SW 1271 (cell line): ENCODE results near the gene MOCS1.
A peak's percentile ranks its signal among the peaks of the same experiment; 100 is the strongest.

Experiments used
- DNase-seq, 2 experiments: peaks; one replicate each; lab custom pipeline; 2025; lab: John Stamatoyannopoulos, UW

MOCS1 gene

DNA sequence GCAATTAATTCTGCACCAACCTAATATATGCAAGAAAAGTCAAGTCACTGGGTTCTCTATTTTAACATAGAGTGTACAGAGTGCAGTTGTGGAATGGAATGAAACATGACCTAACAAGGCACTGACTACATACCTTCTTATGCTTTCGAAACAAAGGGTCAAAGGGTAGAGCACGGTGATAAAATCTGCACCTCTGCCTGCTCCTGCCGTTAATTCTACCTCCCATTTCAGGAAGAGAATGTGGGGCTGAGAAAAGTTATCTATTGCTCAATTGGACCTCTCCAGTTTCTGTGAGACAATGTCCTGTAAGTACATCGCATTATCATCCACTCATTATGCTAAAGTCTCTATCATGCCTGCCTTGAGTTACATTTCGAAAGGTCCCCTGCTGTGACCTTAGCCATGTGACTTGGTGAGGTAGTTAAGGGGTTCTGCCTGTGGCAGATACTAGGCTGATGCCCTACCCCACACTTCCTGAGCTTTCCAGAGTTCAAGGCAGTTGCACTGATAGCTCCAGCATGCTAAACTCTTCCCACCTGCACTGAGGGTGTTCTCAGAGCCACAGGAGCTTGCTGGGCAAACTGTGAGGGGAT lies 14.0 kb upstream of the MOCS1 start:
- DNase-seq: no peak

DNA sequence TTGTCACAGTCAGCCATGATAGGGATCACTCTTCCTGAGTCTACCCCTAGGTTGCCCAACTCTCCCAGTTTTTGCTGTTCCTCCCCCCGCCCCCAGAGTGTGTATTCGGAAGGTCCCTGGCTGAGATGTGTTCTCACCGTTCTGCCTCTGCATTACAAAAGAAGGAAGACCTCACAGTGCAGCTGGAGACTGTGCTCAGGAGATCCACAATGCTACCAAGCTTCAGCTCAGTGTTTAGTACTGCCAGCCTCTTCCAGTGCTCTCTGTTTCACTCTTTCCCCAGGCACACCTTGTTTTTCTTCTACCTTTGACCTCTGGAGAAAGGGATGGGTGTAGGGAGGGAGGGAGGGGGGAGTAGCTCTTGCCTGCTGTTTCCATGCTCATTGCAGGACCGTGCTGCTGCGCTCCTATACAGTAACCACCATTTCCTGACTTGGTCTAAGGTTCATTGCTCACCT lies 13.4 kb upstream of the MOCS1 start:
- no peak for DNase-seq

DNA sequence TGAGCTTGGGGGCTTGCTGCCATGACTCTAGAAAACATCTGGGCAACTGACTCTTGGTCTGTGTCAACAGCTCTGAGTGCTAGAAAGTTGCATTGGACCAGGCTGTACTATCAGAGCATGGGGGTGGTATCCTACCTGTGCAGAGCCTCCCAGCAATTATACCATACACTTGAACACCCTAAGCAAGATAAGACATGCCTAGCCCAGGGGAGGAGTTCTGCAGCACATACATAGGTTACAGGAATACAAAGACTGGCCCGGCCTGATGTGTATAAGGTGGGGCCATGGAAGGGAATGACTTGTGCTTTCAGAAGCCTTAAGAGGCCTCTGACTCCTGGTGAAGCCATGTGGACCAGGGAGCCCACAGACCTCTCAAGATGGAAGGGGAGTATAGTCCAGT lies 11.4 kb upstream of the MOCS1 start:
- no peak for DNase-seq

DNA sequence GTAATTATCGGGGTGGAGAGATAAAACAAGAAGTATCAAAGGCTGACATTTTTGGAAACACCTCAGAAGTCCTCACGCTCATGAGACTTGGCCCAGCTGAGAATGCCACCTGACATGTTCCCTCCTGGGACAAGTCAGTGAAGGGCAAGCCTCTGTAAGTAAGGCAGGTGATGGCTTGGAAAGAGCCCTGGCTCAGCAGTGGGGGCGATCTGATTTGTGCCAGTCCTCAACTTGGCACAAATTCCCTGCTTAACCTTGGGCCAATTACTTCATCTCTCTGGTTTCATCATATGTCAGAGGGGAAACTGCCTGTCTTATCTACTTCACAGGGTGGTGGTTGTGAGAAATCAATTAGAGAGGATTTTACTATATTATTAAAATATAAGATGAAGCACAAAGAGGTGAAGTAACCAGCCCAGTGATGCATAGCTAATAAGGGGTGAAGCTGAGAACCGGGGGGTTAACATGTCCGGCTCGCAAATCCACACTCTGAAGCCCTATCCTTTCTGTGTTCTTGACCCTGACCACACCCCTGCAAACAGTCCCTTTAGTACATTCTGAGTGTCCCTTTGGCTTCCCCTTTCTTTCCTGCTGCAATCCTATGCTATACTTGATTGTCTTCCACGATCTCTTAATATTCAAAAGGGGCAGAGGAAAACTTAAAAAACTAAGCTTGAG lies 8.8 kb upstream of the MOCS1 start:
- DNase-seq: no peak

DNA sequence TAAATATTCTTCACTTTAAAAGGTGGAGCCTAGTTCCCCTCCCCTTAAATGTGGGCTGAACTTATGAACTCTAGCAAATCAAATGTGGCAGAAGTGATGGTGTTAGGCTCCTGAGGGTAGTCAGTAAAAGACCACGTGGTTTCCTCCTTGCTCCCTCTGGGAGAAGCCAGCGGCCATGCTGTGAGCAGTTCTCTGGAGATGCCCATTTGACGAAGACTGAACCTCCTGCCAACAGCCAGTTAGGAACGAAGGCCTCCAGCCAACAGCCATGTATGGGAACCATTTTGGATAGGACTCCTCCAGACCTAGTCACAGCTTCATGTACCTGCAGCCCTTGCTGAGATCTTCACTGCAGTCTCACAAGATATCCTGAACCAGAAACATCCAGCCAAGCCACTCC lies 7.6 kb upstream of the MOCS1 start:
- no peak for DNase-seq

DNA sequence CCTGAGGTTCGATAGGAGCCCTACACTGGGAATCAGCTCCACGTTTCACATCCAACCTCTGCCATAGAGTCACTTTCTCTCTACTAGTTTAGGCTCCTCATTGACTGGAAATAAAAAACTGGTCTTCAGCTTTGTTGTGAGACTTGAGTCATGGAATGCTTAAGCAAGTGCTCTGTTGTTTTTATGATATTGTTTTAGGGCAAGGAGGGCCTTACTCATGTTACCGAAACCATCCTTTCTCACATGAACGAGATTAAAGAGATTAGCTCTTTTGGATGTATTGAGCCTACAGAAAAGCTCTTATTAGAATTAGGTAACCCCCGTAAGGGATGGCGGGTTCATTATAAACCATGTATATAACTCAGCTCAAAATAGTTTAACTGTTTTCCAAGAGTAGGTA lies 6.9 kb upstream of the MOCS1 start:
- no peak for DNase-seq

DNA sequence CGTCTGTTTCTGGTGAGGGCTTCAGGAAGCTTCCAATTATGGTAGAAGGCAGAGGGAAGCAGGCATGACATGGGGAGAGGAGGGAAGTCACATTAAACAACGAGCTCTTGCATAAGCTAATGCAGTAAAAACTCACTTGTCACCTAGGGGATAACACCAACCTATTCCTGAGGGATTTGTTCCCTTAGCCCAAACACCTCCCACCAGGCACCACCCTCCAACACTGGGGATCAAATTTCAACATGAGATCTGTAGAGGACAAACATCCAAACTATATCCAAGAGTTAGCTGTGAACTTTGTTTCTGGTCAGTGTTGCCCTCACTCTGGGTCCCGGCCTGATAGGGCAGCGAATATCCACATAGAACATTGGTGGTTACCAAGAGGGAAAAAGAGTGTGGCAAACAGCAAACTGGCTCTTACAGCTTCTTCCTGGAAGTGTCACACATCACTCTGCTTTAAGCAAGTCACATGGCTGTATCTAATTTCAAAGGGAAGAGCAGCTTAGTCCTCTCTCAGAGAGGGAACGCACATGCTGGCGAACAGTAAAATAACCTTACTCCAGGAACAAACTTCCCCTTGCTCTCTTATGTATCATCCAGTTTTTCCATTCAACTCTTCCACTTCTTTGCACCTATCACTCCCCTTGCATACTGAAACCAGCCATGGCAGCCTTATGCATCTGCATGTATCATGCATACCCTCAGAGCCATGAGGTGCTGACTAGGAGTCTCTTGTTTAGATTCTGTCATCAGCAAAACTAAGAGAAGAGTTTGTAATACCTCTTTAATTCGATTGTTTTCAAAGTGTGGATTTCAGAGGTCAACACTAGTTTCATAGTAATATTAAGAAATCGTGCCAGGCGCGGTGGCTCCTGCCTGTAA lies 4.8 kb upstream of the MOCS1 start:
- DNase-seq: no peak

DNA sequence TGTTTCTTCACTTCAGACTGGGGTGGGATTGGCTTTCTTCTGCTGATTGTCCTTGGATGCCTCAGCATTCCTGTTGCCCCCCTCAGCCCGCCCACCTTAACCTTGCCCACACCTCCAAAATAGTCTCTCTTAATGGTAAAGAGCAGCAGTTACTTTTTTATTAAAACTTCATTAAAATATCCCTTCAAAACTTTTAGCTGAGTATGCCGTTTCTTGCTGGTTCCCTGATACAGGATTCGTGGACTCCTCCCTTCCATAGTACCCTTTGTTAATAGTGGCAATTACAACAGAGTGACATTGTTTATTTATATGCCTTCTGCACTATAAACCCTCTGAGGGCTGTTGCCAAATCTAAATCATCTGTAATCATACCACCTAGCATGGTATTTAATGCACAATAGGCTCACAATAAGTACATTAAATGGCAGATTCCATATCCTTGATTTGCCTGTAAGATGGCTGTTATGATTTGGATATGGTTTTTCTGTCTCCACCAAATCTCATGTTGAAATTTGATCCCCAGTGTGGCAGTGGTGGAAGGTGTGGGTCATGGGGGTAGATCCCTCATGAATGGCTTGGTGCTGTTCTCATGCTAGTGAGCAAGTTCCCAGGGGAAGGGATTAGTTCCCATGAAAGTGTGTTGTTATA lies 3.5 kb upstream of the MOCS1 start:
- no peak for DNase-seq

DNA sequence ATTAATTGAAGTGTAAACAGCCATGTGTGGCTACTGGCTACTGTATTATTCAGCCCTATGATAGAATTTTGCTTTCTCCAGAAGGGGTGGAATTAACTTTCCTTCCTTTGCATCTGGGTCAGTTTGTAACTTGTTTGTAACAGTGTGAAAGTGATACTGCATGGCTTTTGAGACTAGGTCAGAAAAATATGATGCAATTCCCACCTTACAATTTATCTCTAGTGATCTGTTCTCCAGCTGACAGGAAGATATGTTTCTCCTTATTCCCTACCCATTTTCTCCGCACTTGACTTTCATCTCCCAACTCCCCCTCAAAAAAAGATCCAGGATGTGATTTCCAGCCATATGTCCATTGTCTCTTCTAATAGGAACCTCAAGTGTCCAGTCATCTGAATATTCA lies 2.6 kb upstream of the MOCS1 start:
- no peak for DNase-seq

DNA sequence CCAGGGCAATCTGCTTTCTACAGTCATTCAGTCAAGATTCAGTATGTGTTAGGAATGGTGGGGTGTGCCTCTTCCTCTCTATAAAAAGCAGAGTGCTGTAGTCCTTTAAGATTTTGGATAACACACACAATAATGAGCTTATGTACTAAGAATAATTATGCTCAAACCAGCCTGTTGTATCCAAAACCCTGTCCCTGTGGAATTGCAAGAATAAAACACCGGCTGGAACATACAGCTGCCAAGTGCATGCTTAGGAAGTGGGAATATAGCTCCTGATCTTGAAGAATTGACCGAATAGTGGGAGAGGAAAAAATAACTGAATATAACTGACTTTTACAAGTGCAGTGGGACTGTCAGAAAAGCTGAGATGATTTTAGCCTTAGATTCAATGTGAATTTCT lies 979 bp upstream of the MOCS1 start:
- DNase-seq: no peak

DNA sequence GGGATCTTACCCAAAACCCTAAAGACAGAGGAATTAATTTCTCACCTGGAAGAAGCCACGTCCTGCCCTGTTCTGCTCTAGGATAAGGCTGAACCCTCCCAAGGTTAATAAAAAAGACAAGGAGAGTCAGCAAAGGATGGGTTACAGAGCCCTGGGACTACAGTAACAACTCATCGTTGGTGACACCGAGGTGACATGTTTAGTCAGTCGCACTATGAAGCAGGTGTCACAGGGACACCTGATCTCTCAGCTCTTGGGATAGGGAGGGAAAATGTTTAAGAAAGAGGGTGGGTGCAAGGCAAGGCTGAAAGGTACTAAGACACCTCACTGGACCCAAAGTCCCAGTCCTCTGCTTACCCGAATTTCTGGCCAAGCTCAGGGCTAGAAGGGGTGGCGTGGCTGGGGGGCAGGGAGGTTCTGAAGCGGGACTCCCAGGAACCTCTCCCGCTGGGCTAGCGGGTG lies 562 bp downstream of the MOCS1 start:
- no peak for DNase-seq

DNA sequence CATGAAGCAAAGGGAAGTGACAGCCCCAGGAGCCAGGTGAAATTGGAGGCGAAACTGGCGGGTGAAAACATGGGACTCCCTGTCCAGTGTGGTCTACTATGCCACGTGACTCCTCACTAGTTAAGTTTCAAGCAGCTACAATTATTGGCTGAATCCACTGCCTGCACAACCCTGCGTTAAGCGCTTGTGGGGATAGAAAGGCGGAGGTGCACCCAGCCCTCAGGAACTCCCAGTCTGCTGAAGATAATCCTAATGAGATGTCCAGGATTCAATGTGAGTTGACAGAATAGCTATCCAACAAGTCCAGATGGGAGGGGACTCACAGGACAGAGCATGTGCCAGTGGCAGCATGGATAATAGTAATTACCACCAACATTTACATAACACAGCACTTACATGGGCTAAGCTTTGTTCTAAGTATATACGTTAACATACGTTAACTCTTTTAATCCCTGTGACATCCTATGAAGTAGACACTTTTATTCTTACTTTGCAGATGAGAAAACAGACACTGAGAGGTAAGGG lies 1.8 kb downstream of the MOCS1 start:
- no peak for DNase-seq

DNA sequence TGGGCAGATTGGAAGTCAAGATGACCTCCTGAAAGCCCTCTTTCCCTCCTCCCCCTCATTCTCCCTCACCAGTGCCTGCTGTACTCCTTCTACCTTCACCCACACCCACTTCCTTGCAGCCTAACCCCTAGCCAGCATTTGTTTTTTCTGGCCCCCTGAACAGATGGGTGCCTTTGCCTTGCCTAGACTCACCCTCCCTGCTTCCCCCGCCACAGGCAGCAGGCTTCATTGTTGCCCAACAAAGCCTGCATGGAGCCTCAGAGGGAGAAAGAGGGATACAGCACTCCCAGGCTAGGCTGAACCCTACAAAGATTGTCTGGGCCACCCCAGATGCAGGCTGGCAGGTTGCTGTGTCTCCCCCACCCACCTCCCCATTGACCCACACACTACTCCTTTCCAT lies 2.7 kb downstream of the MOCS1 start:
- DNase-seq: no peak

DNA sequence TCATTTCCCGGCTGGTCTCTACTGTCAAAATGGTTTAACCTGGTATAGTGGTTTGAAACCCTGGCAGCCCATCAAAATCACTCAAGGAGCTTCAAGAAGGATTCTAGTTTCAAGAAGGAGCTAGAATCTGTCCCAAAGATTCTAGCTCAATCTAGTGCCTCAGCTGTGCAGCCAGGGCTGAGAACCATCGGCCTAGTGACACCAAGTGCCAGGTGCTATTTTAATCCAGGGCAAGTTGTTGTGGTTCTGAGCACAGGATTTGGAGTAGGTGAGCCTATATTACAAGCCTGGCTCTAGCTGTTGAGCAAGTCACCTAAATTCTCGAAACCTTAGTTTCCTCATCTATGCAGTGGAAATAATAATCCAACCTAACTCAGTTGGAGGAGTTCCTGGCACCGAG lies 3.7 kb downstream of the MOCS1 start:
- no peak for DNase-seq

DNA sequence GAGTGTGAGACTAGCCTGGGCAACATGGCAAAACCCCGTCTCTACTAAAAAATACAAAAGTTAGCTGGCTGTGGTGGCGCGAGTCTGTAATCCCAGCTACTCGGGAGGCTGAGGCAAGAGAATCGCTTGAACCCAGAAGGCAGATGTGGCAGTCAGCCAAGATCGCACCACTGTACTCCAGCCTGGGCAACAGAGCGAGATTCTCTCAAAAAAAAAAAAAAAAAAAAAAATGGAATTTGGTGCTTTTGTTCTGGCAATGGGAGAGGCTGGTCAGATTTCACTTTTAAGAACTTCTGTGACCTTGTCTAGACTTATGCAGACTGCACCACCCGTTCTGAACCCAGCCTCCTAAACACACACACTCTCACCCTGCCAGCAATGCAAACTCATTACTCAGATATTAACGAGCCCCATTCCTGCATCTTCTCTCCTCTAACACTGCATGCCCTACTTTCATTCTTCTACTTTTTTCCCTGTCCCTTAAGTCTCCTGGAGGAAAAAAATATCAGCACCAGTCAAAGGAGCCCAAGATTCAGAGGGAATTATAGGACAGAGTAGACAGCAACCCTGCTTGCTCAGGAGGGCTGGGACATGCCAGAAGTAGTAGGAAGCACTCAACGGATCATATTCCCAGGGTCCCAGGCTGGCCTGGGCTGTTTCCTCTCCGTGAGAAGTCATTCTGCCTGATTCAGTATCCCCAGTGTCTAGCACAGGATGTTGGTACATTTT lies 4.4 kb downstream of the MOCS1 start:
- no peak for DNase-seq

DNA sequence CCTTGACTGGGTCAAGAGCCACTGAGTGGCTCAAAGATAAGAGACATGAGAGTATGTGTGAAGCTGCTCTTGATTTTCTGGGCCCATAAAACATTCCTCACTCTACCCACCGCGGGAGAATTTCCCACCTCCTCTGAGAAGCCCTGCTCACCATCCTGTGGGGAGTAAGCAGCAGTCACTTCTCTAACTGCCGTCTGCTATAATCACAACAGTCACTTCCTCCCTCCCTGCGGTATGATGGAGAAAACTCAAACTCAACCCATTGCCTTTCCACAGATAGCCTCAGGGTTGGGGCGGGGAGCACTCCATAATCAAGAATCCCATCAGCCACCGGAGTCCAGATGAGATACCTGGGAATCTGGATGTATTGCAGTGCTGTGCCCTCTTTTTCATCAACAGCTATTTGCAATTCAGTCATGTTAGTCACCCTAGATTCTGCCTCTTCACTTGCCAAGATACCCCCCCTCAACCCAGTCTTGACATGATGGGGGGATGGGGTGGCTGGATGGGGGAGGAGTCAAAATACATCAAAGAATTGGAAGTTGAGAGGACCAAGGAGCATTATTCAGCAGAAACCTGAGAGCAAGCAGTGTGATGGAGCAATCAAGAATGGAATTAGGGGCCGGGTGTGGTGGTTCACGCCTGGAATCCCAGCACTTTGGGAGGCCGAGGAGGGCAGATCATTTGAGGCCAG lies 5.1 kb downstream of the MOCS1 start:
- no peak for DNase-seq

DNA sequence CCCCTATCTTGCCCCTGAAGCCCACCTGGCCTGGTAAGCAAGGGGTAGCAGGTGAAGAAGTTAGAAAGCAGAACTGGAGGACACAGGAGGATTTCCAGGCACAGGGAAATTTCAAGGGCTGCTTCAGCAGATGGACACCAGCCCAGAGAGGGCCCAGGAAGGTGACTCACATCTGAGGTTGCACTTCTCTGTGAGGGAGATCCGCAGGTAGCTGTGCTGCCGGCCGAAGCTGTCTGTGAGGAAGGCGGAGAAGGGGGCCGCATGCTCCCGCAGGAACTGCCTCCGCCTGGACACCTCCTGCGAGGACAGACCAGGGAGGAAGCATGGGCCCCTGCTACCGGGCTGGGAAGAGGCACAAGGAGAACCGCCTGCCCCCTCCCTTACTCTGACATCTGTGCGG lies 7.1 kb downstream of the MOCS1 start:
- DNase-seq: peak in 1 of 2 experiments; percentile 26

DNA sequence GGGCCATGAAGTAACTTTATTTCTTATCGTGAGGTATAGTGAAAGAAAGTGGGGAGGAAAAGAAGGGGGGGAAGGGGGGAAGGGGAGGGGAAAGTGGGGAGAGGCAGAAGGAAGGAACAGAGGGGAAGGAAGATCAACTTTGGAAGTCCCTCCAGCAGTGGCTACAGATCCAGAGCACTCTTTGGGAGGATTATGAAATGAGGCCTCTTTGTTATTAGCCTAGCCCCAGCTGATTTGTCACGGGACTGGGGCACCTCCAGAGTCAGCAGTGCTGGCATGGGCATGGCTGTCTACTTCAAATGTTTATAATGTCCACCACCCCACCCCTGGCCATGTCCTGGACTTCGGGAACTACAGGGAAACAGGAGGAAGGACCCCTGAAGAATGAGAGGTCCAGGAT lies 7.6 kb downstream of the MOCS1 start:
- DNase-seq: peak in 1 of 2 experiments; percentile 3

DNA sequence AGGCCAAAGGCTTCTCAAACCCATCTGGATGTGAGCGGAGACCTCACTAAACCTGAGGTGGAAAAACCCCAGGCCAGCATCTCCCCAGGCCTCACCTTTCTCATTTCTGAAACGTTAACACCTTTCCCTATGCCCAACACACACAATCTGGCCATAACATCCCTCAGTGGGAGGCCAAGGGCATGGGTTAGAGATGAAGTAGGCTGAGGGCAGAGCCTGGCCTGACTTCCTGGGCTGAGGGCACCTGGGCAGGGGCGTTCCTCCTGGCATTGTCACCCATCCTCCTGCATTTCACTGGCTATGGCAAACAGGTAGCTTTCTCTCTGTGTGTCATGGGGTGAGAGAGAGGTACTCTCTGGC lies 8.4 kb downstream of the MOCS1 start:
- DNase-seq: no peak

DNA sequence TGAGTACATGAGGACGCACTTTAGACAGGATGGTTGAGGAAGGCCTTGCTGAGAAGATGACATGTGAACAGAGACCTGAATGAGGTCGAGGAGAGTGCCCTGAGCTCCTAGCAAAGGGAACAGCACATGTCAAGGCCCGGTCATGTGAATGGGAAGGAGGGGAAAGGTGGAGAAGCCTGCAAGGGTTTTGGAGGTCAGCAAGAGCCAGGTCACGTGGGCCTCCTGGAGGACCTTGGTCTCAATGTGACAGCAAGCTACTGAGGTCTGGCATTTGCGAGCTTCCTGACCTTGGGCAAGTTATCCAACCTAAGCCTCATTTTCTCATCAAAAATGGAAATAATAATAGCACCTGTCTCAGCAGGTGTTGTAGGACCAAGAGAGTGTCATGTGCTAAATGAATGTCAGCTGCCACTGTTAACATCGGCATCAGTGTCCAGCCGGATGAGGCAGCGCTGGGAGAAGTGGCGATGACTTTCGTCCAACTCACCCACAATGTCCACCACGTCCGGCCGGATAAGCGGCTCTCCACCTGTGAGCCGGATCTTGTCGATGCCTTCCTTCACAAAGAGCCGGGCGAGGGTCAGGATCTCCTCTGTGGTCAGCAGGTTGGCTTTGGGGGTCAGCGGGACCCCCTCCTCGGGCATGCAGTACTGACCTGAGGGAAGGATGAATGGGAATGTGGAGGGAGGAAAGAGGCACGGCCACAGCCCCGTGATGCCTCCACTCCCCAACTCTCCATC lies 8.9 kb downstream of the MOCS1 start:
- DNase-seq: no peak
